SK-N-SH treated with all-trans-retinoic acid at 6 μM for 48 hours (cell line): Measurements from ENCODE around the gene ZNF460.

Experiments
- ATAC-seq: fragments of 200-7000 bp; cut with Tn5 transposase; 3 replicates; pipeline ENCODE4 v1.9.1; 2020; ENCODE audit warnings: mild to moderate bottlenecking, moderate library complexity
- ARNTL ChIP-seq: fragments of 450-650 bp; formaldehyde crosslinking; IDR thresholded peaks from 2 replicates; pipeline ENCODE4 v1.5.0; 2020; ENCODE audit warnings: low read depth, mild to moderate bottlenecking, moderate library complexity, borderline replicate concordance
- BACH2 ChIP-seq: fragments of 250-450 bp; sonication (Bioruptor Pico); IDR thresholded peaks from 2 replicates; pipeline ENCODE4 v1.9.0; 2021; ENCODE audit warnings: mild to moderate bottlenecking, borderline replicate concordance
- CREB5 ChIP-seq: fragments of 250-450 bp; sonication (Bioruptor Pico); IDR thresholded peaks from 2 replicates; pipeline ENCODE4 v1.5.1; 2020; ENCODE audit warnings: low read depth, mild to moderate bottlenecking, moderate library complexity
- CSDC2 ChIP-seq: fragments of 250-450 bp; sonication (Bioruptor Pico); IDR thresholded peaks from 2 replicates; pipeline ENCODE4 v1.5.0; 2020; ENCODE audit warnings: mild to moderate bottlenecking, moderate library complexity
- CSRNP3 ChIP-seq: fragments of 250-450 bp; sonication (Bioruptor Pico); IDR thresholded peaks from 2 replicates; pipeline ENCODE4 v1.5.1; 2021; ENCODE audit warnings: mild to moderate bottlenecking, moderate library complexity
- ESRRG ChIP-seq: fragments of 250-450 bp; sonication (Bioruptor Pico); IDR thresholded peaks from 2 replicates; pipeline ENCODE4 v1.6.1; 2021; ENCODE audit warnings: mild to moderate bottlenecking
- GLIS3 ChIP-seq: fragments of 250-450 bp; sonication (Bioruptor Pico); IDR thresholded peaks from 2 replicates; pipeline ENCODE4 v1.5.0; 2020; ENCODE audit warnings: mild to moderate bottlenecking, moderate library complexity
- OSR1 ChIP-seq: fragments of 250-450 bp; sonication (Bioruptor Pico); IDR thresholded peaks from 2 replicates; pipeline ENCODE4 v1.8.0; 2022; ENCODE audit warnings: moderate library complexity, mild to moderate bottlenecking, inconsistent platforms
- PPARA ChIP-seq: fragments of 250-450 bp; sonication (Bioruptor Pico); IDR thresholded peaks from 2 replicates; pipeline ENCODE4 v1.5.0; 2020; ENCODE audit warnings: mild to moderate bottlenecking, borderline replicate concordance
- RARB ChIP-seq: fragments of 250-450 bp; sonication (Bioruptor Pico); IDR thresholded peaks from 2 replicates; pipeline ENCODE4 v1.8.0; 2021; ENCODE audit warnings: mild to moderate bottlenecking, moderate library complexity
- SNAI2 ChIP-seq: fragments of 250-450 bp; sonication (Bioruptor Pico); IDR thresholded peaks from 2 replicates; pipeline ENCODE4 v1.5.0; 2020; ENCODE audit warnings: mild to moderate bottlenecking, moderate library complexity
- TCF4 ChIP-seq: fragments of 250-450 bp; sonication (Bioruptor Pico); IDR thresholded peaks from 2 replicates; pipeline ENCODE4 v1.8.0; 2021; ENCODE audit warnings: mild to moderate bottlenecking, moderate library complexity, borderline replicate concordance
- TOX ChIP-seq: fragments of 250-450 bp; sonication (Bioruptor Pico); IDR thresholded peaks from 2 replicates; pipeline ENCODE4 v1.8.0; 2021; ENCODE audit warnings: mild to moderate bottlenecking, moderate library complexity, borderline replicate concordance
- TSHZ2 ChIP-seq: fragments of 250-450 bp; sonication (Bioruptor Pico); IDR thresholded peaks from 2 replicates; pipeline ENCODE4 v1.5.0; 2020; ENCODE audit warnings: mild to moderate bottlenecking, moderate library complexity
- ZC3H10 ChIP-seq: fragments of 250-450 bp; sonication (Bioruptor Pico); IDR thresholded peaks from 2 replicates; pipeline ENCODE4 v1.5.1; 2021; ENCODE audit warnings: mild to moderate bottlenecking, moderate library complexity
- ZFP3 ChIP-seq: fragments of 250-450 bp; sonication (Bioruptor Pico); IDR thresholded peaks from 2 replicates; pipeline ENCODE4 v1.5.0; 2020; ENCODE audit warnings: mild to moderate bottlenecking, moderate library complexity
- ZFP30 ChIP-seq: fragments of 450-650 bp; formaldehyde crosslinking; IDR thresholded peaks from 2 replicates; pipeline ENCODE4 v1.5.0; 2022; ENCODE audit warnings: mild to moderate bottlenecking, moderate library complexity
- ZNF565 ChIP-seq: fragments of 450-650 bp; formaldehyde crosslinking; conservative IDR thresholded peaks from 2 replicates; pipeline ENCODE4 v1.5.0; 2020; ENCODE audit warnings: low read depth, mild to moderate bottlenecking, moderate library complexity
- ZNF70 ChIP-seq: fragments of 450-650 bp; formaldehyde crosslinking; IDR thresholded peaks from 2 replicates; pipeline ENCODE4 v1.5.0; 2020; ENCODE audit warnings: mild to moderate bottlenecking, moderate library complexity
- ZNF8 ChIP-seq: fragments of 450-650 bp; formaldehyde crosslinking; IDR thresholded peaks from 2 replicates; pipeline ENCODE4 v1.5.0; 2020; ENCODE audit warnings: mild to moderate bottlenecking, moderate library complexity
- TF ChIP-seq, protein P1 (sequence below): fragments of 250-450 bp; sonication (Bioruptor Pico); IDR thresholded peaks from 2 replicates; pipeline ENCODE4 v1.8.0; 2021; ENCODE audit warnings: low read depth, mild to moderate bottlenecking, moderate library complexity, borderline replicate concordance

Gene ZNF460

DNA sequence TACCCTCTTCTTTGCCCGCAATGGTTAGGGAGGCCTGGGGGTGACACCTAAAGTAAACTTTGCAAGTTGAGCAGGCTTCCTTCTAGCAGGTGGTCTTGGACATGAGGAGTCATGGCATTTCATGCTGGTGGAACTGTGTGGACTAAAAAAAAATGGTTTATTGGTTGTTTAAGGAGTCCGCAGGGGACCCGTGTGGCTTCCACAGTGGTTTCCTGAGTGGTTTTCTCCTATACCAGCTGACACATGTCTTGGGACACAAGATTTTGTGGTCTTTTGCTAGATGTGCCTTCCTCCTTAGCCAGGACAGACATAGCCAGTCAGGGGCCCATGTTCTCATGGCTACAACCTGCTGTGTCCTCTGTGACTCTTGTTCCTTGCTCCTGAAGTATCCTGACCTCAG, 41.5 kb downstream of the ZNF460 start (continued):
- no peak for TF ChIP-seq OSR1 (CRISPR knock-in tag)
- no peak for TF ChIP-seq ZNF70 (CRISPR knock-in tag)
- no peak for TF ChIP-seq CSRNP3 (CRISPR knock-in tag)
- no peak for TF ChIP-seq SNAI2 (CRISPR knock-in tag)
- no peak for TF ChIP-seq ZFP30 (CRISPR knock-in tag)
- TF ChIP-seq PPARA (CRISPR knock-in tag), result no peak

DNA sequence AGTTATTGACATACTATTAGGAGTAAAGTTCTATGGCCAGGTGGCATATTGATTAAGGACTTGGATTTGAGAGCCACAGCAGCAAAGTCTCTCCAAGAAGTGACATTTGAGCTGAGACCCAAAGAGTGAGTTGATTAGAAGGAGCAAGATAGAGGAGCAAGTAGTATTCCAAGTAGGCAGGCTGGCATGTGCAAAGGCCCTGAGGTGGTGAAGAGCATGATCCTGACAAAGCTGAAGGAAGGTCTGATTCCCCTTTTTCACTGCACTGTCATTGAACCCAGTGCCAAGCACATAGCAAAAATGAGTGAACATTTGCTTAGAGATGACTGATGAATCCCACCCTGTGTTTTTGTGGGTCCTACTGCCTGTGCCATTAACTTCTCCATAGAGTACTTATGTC, 44.7 kb downstream of the ZNF460 start:
- TF ChIP-seq ZFP30 (CRISPR knock-in tag), result no peak
- TF ChIP-seq ZC3H10 (CRISPR knock-in tag), result no peak
- TF ChIP-seq ZNF8 (CRISPR knock-in tag), result no peak
- TF ChIP-seq SNAI2 (CRISPR knock-in tag), result no peak
- ATAC-seq, result no peak

GRCh38 chr19:57327993-57328392, 47.7 kb downstream of the ZNF460 start:
- ATAC-seq, result no peak
- TF ChIP-seq CREB5 (CRISPR knock-in tag), result no peak
- TF ChIP-seq, protein P1, sequence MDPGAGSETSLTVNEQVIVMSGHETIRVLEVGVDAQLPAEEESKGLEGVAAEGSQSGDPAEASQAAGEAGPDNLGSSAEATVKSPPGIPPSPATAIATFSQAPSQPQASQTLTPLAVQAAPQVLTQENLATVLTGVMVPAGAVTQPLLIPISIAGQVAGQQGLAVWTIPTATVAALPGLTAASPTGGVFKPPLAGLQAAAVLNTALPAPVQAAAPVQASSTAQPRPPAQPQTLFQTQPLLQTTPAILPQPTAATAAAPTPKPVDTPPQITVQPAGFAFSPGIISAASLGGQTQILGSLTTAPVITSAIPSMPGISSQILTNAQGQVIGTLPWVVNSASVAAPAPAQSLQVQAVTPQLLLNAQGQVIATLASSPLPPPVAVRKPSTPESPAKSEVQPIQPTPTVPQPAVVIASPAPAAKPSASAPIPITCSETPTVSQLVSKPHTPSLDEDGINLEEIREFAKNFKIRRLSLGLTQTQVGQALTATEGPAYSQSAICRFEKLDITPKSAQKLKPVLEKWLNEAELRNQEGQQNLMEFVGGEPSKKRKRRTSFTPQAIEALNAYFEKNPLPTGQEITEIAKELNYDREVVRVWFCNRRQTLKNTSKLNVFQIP (CRISPR knock-in tag), result no peak
- TF ChIP-seq, all 23 proteins: peak for 0

DNA sequence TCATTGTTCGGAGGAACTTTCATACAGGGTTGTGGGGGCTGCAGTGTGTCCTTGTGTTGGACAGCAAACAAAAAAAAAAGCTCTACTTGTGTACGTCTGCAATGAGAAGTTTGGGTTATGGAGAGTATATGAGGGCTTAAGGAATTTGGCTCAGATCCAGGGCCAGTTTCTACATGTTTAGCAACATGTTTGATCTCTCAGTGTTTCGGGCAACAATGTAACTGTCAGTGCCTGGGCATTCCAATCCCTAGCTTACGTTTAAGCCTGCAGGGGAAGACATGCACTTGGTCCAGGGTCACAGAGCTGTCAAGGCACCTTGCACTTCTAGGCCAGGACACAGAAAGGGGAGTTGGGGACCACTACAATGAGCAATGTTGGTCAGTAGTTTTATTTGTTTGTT, 53.9 kb downstream of the ZNF460 start:
- TF ChIP-seq ESRRG (CRISPR knock-in tag) (no peak), CREB5 (CRISPR knock-in tag) (no peak), GLIS3 (CRISPR knock-in tag) (no peak), ZFP30 (CRISPR knock-in tag) (no peak), ZNF70 (CRISPR knock-in tag) (no peak), SNAI2 (CRISPR knock-in tag) (no peak), RARB (CRISPR knock-in tag) (no peak), TCF4 (CRISPR knock-in tag) (no peak), ZC3H10 (CRISPR knock-in tag) (no peak), PPARA (CRISPR knock-in tag) (no peak)
- ATAC-seq, result no peak

DNA sequence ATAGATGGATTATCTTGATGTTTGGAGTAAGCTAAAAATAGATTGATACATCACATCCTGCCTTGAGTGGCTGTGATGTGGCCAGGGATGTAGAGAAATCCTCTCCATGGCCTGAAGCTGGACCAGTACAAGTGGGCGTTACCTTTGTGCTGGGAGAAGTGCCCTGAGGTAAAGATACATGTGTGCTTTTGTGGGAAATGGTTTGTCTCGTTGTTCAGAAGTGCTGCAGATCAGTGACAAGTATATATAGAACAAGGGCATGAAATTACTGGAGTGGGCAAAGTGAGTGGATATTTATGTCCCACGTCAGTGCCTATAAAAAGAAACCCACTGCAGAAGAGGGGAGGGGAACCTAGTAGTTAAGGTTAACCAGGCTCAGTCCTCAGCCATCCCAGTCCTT, 58.6 kb downstream of the ZNF460 start:
- ATAC-seq, result no peak
- TF ChIP-seq SNAI2 (CRISPR knock-in tag), result no peak
- no peak for TF ChIP-seq ESRRG (CRISPR knock-in tag)
- TF ChIP-seq BACH2 (CRISPR knock-in tag), result no peak
- no peak for TF ChIP-seq ZFP3 (CRISPR knock-in tag)
- TF ChIP-seq, protein P1 (CRISPR knock-in tag), result no peak
- no peak for TF ChIP-seq TOX (CRISPR knock-in tag)
- no peak for TF ChIP-seq TSHZ2
- no peak for TF ChIP-seq RARB (CRISPR knock-in tag)
- TF ChIP-seq CSRNP3 (CRISPR knock-in tag), result no peak
- no peak for TF ChIP-seq ARNTL
- no peak for TF ChIP-seq CSDC2 (CRISPR knock-in tag)
- TF ChIP-seq CREB5 (CRISPR knock-in tag), result no peak
- no peak for TF ChIP-seq ZNF565 (CRISPR knock-in tag)
- TF ChIP-seq PPARA (CRISPR knock-in tag), result no peak
